Measurements from ENCODE around the gene LYPD6. TPM values are rescaled to one million over a fixed set of nuclear protein-coding genes. Genes with fewer than 3 reads are reported as not detected.

LYPD6 gene
- total and polyA plus RNA-seq, 2 experiments from 2014 or later, result 4.9 to 12.4 TPM

- Mint-ChIP-seq H3K36me3 (ENCODE audit: low read depth) (no peaks in the 10 kb centered on the region), H3K27me3 (ENCODE audit: insufficient read depth, low read depth, poor library complexity) (no peaks in the 10 kb centered on the region), H3K4me1 (peaks cover 28% of the 10 kb centered on the region), H3K27ac (no peak overlapping the region), H3K9me3 (no peaks in the 10 kb centered on the region), H3K4me3 (no peak overlapping the region)
- Histone ChIP-seq H3K4me1 (ENCODE audit: insufficient read depth) (peaks cover 25% of the 10 kb centered on the region), H3K4me3 (no peak overlapping the region), H3K9me2 (ENCODE audit: insufficient read depth) (no peaks in the 10 kb centered on the region), H2AFZ (no peak overlapping the region), H3K4me2 (no peak overlapping the region), H3K27ac (ENCODE audit: low read depth) (no peak overlapping the region), H3K79me2 (replicated peaks; ENCODE audit: insufficient read depth) (no peaks in the 10 kb centered on the region), H3K27me3 (ENCODE audit: insufficient read depth) (no peaks in the 10 kb centered on the region), H3F3A (replicated peaks; ENCODE audit: low read depth) (no peaks in the 10 kb centered on the region), H3K36me3 (ENCODE audit: insufficient read depth) (no peaks in the 10 kb centered on the region), H4K20me1 (replicated peaks; ENCODE audit: insufficient read depth) (no peaks in the 10 kb centered on the region)
- no peak for DNase-seq (ENCODE audit: low spot score)
- no peak for TF ChIP-seq CREB1 (CRISPR knock-in tag; IDR thresholded peaks at IDR 0.05; ENCODE audit: low read depth)
- TF ChIP-seq NANOG (IDR thresholded peaks at IDR 0.05; ENCODE audit: borderline replicate concordance), result no peak
- no peak for TF ChIP-seq ZNF114 (CRISPR knock-in tag; IDR thresholded peaks at IDR 0.05)
- no peak for TF ChIP-seq JUNB (IDR thresholded peaks at IDR 0.05; ENCODE audit: unreplicated experiment)
- TF ChIP-seq ETS1 (IDR thresholded peaks at IDR 0.05), result no peak
- TF ChIP-seq ZNF331 (CRISPR knock-in tag; IDR thresholded peaks at IDR 0.05; ENCODE audit: low read depth), result no peak
- no peak for TF ChIP-seq EZH2phosphoT487 (IDR thresholded peaks at IDR 0.05; ENCODE audit: unreplicated experiment)
- ATAC-seq, result no peak
Observed at GRCh38 chr2:149486664-149487063, 156.3 kb downstream of the LYPD6 start.

GRCh38 chr2:149487189-149487588, 156.8 kb downstream of the LYPD6 start:
- peaks cover 28% of the 10 kb centered on the region for H3K4me1 Mint-ChIP-seq
- no peaks in the 10 kb centered on the region for H3K79me2 ChIP-seq (replicated peaks; ENCODE audit: insufficient read depth)
- peaks cover 25% of the 10 kb centered on the region for H3K4me1 ChIP-seq (ENCODE audit: insufficient read depth)
- no peaks in the 10 kb centered on the region for H3K27me3 ChIP-seq (ENCODE audit: insufficient read depth)
- H3K9me3 Mint-ChIP-seq, result no peaks in the 10 kb centered on the region
- no peak overlapping the region for H2AFZ ChIP-seq
- H4K20me1 ChIP-seq (replicated peaks; ENCODE audit: insufficient read depth), result no peaks in the 10 kb centered on the region
- no peak overlapping the region for H3K4me3 ChIP-seq
- no peaks in the 10 kb centered on the region for H3F3A ChIP-seq (replicated peaks; ENCODE audit: low read depth)
- ATAC-seq, result no peak
- no peak overlapping the region for H3K27ac ChIP-seq (ENCODE audit: low read depth)
- H3K4me3 Mint-ChIP-seq, result no peak overlapping the region
- no peaks in the 10 kb centered on the region for H3K36me3 Mint-ChIP-seq (ENCODE audit: low read depth)
- H3K9me2 ChIP-seq (ENCODE audit: insufficient read depth), result no peaks in the 10 kb centered on the region
- H3K36me3 ChIP-seq (ENCODE audit: insufficient read depth), result no peaks in the 10 kb centered on the region
- H3K4me2 ChIP-seq, result no peak overlapping the region
- no peaks in the 10 kb centered on the region for H3K27me3 Mint-ChIP-seq (ENCODE audit: insufficient read depth, low read depth, poor library complexity)
- DNase-seq (ENCODE audit: low spot score), result no peak
- H3K27ac Mint-ChIP-seq, result no peak overlapping the region
- no peak for TF ChIP-seq JUNB (IDR thresholded peaks at IDR 0.05; ENCODE audit: unreplicated experiment)
- no peak for TF ChIP-seq ZNF462 (CRISPR knock-in tag; IDR thresholded peaks at IDR 0.05)
- no peak for TF ChIP-seq POLR2AphosphoS5 (IDR thresholded peaks at IDR 0.05; ENCODE audit: low read depth)
- TF ChIP-seq CREB1 (CRISPR knock-in tag; IDR thresholded peaks at IDR 0.05; ENCODE audit: low read depth), result no peak
- TF ChIP-seq EZH2 (IDR thresholded peaks at IDR 0.05; ENCODE audit: low read depth, unreplicated experiment), result no peak
- TF ChIP-seq STAT1 (IDR thresholded peaks at IDR 0.05; ENCODE audit: unreplicated experiment), result no peak
- no peak for TF ChIP-seq ZNF114 (CRISPR knock-in tag; IDR thresholded peaks at IDR 0.05)
- TF ChIP-seq CTCF (conservative IDR thresholded peaks at IDR 0.05; ENCODE audit: low read depth in 2 of 2), result no peak

All from GM23338 (cell line).